Measurements from ENCODE around the gene APOBEC4.

DNA sequence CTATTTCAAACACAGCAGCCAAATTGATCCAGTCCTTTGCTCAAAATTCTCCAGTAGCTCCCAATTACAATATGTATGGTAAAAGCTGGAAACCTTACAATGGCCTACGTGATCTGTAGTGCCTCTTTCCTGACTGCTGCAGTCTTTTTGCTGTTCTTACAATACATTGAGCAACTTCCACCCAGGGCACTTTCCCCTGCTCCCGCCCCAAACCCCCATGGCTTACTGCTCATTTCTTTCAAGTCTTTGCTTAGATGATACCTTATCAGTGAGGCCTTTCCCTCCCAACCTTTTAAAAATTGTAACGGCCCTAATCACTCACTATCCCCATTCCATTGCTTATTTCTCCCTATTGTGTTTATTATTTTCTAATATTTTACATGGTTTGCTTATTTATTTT is 43.9 kb upstream of the APOBEC4 start:
- TF ChIP-seq, protein P1, sequence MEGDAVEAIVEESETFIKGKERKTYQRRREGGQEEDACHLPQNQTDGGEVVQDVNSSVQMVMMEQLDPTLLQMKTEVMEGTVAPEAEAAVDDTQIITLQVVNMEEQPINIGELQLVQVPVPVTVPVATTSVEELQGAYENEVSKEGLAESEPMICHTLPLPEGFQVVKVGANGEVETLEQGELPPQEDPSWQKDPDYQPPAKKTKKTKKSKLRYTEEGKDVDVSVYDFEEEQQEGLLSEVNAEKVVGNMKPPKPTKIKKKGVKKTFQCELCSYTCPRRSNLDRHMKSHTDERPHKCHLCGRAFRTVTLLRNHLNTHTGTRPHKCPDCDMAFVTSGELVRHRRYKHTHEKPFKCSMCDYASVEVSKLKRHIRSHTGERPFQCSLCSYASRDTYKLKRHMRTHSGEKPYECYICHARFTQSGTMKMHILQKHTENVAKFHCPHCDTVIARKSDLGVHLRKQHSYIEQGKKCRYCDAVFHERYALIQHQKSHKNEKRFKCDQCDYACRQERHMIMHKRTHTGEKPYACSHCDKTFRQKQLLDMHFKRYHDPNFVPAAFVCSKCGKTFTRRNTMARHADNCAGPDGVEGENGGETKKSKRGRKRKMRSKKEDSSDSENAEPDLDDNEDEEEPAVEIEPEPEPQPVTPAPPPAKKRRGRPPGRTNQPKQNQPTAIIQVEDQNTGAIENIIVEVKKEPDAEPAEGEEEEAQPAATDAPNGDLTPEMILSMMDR (IDR thresholded peaks at IDR 0.05), result no peak
- TF ChIP-seq POLR2AphosphoS5 (IDR thresholded peaks at IDR 0.05; ENCODE audit: low read depth, low read length), result no peak
- no peak for TF ChIP-seq SIN3A (IDR thresholded peaks at IDR 0.05; ENCODE audit: borderline replicate concordance, insufficient read depth, low read depth, low read length)

All from Panc1 (cell line).